HG02981 (cell line): ENCODE measurements around the gene TIMP2.
"Not testable (repeated sequence)": the region's sequence is repeated elsewhere in the genome, so short reads cannot be mapped to it uniquely, and the experiment has no call there.

Experiments used
- ATAC-seq: cut with Tn5 transposase; IDR thresholded peaks from one replicate; pipeline ENCODE4 v1.9.1; 2021; ENCODE audit warnings: mild to moderate bottlenecking, moderate library complexity; ENCODE audit not compliant: unreplicated experiment

The TIMP2 gene

GRCh38 chr17:78957128-78957527 is 31.9 kb upstream of the TIMP2 start:
- no peak for ATAC-seq

GRCh38 chr17:78956254-78956653 is 31.1 kb upstream of the TIMP2 start:
- ATAC-seq: no peak

- ATAC-seq: no peak
Measured at GRCh38 chr17:78954684-78955083, 29.5 kb upstream of the TIMP2 start.

GRCh38 chr17:78953356-78954350 is 28.5 kb upstream of the TIMP2 start:
- ATAC-seq: no peak

- ATAC-seq: no peak
Measured at GRCh38 chr17:78952706-78953105, 27.5 kb upstream of the TIMP2 start.

GRCh38 chr17:78951967-78952551 is 26.9 kb upstream of the TIMP2 start:
- no peak for ATAC-seq

- ATAC-seq: no peak
Measured at GRCh38 chr17:78950870-78951269, 25.7 kb upstream of the TIMP2 start.

- no peak for ATAC-seq
Measured at GRCh38 chr17:78947235-78948149, 22.3 kb upstream of the TIMP2 start.

GRCh38 chr17:78946631-78947030 is 21.4 kb upstream of the TIMP2 start:
- no peak for ATAC-seq

GRCh38 chr17:78946131-78946530 is 20.9 kb upstream of the TIMP2 start:
- ATAC-seq: no peak

- not testable (repeated sequence) for ATAC-seq
Measured at GRCh38 chr17:78945455-78945854, 20.3 kb upstream of the TIMP2 start.

- no peak for ATAC-seq
Measured at GRCh38 chr17:78944956-78945355, 19.8 kb upstream of the TIMP2 start.

GRCh38 chr17:78944026-78944425 is 18.8 kb upstream of the TIMP2 start:
- no peak for ATAC-seq

GRCh38 chr17:78940708-78941107 is 15.5 kb upstream of the TIMP2 start:
- ATAC-seq: no peak

- no peak for ATAC-seq
Measured at GRCh38 chr17:78940258-78940657, 15.1 kb upstream of the TIMP2 start.

- no peak for ATAC-seq
Measured at GRCh38 chr17:78939615-78940014, 14.4 kb upstream of the TIMP2 start.

GRCh38 chr17:78937561-78937960 is 12.4 kb upstream of the TIMP2 start:
- no peak for ATAC-seq

GRCh38 chr17:78935419-78936323 is 10.5 kb upstream of the TIMP2 start:
- no peak for ATAC-seq

- ATAC-seq: no peak
Measured at GRCh38 chr17:78934681-78935418, 9.7 kb upstream of the TIMP2 start.
